SH-SY5Y (cell line): ENCODE data around the gene AGAP1.

ENCODE experiments used
- GATA2 ChIP-seq: IDR thresholded peaks from 2 replicates; pipeline ENCODE4 v1.6.1; 2011; ENCODE audit warnings: mild to moderate bottlenecking, low read depth, low read length
- GATA3 ChIP-seq: IDR thresholded peaks from 2 replicates; pipeline ENCODE4 v1.6.1; 2011; ENCODE audit warnings: low read depth, mild to moderate bottlenecking, low read length, moderate library complexity

GRCh38 chr2:236130349-236130998 is 636.6 kb downstream of the AGAP1 start:
- no peak for TF ChIP-seq GATA3
- TF ChIP-seq GATA2, result no peak
